GM18909 (cell line): ENCODE results near the gene LRRC32.

Source experiments
- ATAC-seq: cut with Tn5 transposase; IDR thresholded peaks from one replicate; pipeline ENCODE4 v1.9.1; 2021; ENCODE audit warnings: mild to moderate bottlenecking; ENCODE audit not compliant: unreplicated experiment, poor library complexity

LRRC32 gene

DNA sequence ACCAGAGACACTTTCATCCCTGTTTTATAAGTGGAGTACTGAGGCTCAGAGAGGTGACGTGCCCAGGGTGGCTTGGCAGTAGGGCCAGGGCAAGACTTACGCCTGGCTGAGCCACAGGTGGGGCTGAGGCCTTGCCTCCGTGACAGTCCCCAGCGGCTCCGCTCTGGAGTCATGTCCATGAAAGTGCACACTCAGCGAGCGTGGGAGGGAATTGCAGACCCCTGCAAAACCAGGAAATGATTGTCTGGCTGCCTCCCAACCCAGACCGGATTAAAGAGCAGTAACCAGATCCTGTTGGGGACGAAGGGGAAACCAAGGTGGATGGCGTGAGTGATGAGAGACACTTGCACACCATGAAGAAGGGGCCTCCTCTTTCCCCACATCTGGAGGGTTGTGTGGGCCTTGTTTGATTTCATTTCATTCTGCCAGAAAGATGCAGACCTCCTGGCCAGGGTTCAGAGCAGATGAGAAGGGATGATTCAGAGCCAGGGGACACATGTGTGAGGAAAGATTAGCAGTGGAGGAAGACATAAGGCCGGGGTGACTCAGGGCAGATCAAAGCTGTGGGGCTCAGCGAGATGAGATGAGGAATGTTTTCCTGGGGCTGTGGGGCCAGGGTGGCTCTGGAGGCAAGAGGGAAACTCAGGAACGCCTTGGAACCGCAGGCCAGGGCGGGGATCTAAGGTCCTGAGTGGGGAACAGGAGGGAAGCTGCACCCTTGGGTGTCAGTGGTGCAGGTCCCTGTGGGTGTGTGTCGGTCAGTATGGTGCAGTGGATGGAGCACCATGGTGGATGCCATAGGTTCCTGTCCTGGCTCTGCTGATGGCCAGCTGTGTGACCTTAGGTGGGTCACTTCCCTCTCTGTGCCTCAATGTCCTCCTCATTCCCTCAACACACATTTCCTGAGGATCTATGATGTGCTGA, 29.9 kb upstream of the LRRC32 start:
- no peak for ATAC-seq

DNA sequence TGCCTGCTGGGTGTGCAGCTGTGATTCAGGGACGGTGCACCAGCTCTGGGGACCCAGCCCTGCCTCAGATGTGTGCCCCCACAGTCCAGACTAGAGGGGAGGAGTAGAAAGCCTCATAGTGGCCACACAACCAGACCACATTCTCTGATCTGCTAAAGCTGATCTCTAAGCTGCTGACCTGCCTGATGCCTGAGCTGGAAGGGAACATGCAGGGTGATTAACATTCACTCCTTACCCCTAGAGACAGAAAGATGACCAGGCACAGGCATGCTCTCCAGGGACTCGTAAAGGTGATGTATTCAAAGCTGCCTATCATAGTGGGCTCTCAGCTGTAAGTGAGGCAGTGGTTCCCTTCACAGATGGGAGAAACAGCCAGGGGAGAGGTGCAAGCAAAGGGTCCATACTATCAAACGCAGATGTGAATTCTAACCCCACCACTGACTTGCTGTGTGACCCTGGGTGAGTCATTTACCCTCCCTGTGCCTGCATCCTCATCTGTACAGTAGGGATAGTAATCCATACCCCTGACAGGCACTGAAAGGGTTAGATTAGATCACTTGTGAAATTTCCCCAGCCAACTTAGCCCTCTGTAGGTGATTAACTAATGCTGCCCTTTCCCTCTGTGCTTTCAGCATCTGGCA, 29.0 kb upstream of the LRRC32 start:
- no peak for ATAC-seq

DNA sequence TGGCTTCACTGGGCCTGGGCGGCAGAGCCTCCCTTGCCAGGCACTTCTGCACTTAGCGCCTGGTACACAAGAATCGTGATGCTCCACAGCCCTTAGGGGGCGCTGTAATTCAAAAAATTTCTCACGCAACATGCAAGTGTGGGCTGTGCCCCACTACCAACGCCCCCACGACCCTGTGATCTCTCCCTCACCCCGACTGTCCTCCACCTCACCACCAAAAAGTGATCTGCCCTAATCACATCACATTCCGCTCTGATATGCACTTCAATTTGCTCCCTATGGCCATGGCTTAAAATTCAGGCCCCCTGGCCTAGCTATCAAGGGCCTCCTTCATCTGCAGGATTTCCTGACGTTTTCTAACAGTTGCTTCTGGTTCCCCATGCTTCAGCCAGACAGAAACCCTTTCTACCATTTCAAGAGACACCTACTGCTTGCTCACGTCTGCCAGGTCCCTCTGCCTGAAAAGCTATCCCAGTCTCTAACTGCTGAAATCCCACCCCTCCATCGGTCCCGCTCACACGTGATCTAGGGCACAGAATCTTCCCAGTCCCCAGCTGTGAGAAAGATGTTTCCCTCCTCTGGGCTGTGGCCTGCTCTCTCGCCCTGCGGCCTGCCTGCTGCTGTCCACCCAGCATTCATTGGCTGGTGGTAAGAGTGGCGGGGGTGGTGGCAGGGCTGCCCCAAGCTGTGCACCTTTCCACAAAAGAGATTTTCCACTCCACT, 27.9 kb upstream of the LRRC32 start:
- ATAC-seq, result no peak

DNA sequence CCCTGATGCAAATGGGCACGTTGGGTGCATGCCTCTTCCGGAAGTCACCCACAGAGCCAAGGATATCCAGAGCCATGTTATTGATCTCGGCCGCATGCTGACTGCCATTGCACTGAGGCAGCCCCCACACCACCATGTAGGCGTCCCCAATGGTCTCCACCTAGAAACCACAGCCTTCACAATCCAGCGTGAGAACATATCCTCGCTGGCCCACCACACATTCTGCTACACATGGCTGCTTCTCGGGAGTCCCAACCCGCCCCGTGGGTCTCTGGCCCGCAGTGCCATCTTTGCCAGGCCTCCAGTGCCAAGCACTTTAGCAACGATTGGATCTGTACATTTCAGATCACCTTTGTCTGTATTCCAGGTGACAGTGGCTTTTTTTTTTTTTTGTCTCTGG, 26.2 kb upstream of the LRRC32 start:
- no peak for ATAC-seq

DNA sequence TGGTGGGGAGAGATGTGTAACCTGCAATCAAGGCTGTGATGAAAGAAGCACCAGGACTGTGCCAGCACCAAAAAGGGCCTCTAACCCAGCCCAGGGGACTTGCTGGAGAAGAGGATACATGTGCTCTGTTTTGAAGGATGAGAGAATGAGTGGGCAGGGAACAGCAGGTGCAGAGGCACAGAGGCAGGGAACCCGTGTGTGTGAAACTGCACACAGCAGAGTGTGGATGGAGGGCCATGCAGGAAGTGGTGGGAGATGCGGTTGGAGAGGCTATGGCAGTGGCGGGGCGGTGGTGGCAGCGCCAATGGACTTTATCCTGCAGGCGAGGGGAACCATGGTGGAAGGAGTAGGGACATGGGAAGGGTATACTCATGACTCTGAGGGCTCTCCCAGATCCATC, 25.2 kb upstream of the LRRC32 start:
- no peak for ATAC-seq

DNA sequence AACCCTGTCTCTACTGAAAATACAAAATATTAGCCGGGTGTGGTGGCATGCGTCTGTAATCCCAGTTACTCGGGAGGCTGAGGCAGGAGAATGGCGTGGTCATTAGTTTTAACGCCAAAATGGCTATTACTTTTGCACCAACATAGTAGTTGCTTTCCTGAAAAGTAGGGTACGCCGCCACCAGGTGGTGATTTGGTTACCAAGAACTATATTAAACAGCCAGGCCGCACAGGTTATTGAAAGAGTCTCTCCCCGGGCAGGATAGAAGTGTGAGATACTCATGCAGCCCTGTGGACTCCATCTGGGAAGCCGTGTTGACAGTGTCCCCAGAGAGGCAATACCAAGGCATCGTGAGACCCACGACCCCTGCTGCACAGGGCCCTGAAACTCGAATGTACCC, 24.6 kb upstream of the LRRC32 start:
- no peak for ATAC-seq

DNA sequence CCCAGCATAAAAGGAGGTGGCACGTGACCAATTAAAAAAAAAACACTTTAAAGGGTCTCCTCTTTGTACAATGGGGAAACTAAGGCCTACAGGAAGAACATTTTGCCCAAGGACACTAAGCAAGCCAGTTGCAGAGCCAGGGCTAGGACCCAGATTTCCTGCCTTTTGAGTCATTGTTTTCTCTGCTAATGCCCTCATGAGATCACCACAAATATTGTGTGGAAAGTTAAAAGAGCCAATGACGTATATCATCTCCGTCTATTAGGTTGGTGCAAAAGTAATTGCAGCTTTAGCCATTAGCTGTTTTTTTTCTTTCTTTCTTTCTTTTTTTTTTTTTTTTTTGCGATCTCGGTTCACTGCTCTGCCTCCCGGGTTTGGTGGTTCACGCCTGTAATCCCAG, 24.1 kb upstream of the LRRC32 start:
- no peak for ATAC-seq

DNA sequence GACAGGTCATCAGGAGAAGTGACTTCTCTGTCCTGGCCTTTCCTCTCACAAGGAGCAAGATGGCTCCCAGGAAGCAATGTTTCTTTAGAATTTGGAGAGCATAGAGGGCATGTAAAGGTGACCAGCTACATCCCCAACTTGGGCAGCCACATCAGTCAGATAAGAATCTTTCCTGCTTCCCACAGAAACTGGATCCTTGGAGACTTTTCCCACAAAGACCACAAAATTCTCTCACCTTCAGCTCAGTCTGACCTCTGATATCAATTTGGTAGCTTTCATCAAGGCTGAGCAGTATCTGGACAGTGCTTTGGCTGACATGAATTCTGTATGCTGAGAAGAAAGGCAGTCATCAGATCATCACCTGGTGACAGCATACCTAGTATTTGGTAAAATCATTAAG, 23.3 kb upstream of the LRRC32 start:
- no peak for ATAC-seq

DNA sequence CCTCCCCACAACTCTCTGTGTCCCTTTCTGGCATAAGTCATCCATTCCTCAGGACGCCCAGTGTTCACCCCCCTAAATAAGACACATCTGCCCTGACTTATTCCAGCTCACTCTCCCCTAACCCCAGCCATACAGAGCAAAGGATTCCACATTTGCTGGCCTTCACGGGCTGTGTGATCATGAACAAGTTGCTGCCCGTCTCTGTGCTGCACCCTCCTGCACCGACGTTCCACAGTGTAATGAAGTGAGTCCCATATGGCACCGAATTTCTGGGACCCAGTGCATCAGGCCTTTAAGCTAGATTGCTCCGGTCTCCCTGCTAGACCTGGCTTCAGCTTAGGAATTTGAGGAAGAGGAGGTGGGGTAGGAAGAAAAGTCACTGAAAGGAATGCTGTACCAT, 22.4 kb upstream of the LRRC32 start:
- ATAC-seq, result no peak

DNA sequence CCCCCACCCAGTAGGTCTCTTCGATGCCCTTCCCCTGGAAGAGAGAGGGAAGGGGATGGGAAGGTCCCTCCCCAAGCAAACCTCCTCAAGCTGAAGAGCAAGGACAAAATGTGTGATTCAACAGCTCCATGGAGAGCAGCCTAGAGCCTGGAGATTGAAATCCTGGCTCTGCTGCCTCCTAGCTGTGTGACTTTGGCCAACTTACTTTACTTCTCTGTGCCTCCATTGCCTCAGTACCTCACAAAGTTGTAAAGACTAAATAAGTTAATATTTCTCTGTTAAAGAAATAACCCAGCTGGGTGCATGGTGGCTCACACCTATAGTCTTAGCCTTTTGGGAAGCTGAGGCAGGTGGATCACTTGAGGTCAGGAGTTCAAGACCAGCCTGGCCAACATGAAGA, 21.1 kb upstream of the LRRC32 start:
- ATAC-seq, result no peak

DNA sequence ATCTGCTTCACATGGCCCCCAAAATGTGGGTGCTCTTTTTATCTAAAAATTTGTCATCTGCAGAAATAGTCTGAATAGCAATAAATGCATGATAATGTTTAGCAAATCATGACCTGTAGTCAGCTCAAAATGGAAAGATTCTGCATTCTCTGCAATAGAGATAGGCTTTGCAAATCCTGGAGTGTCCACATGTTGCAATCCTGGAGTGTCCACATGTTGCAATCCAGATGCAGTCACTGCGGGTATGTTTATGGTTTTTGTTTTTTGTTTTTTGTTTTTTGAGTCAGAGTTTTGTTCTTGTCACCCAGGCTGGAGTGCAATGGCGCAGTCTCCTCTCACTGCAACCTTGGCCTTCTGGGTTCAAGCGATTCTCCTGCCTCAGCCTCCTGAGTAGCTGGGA, 20.2 kb upstream of the LRRC32 start:
- ATAC-seq, result no peak

DNA sequence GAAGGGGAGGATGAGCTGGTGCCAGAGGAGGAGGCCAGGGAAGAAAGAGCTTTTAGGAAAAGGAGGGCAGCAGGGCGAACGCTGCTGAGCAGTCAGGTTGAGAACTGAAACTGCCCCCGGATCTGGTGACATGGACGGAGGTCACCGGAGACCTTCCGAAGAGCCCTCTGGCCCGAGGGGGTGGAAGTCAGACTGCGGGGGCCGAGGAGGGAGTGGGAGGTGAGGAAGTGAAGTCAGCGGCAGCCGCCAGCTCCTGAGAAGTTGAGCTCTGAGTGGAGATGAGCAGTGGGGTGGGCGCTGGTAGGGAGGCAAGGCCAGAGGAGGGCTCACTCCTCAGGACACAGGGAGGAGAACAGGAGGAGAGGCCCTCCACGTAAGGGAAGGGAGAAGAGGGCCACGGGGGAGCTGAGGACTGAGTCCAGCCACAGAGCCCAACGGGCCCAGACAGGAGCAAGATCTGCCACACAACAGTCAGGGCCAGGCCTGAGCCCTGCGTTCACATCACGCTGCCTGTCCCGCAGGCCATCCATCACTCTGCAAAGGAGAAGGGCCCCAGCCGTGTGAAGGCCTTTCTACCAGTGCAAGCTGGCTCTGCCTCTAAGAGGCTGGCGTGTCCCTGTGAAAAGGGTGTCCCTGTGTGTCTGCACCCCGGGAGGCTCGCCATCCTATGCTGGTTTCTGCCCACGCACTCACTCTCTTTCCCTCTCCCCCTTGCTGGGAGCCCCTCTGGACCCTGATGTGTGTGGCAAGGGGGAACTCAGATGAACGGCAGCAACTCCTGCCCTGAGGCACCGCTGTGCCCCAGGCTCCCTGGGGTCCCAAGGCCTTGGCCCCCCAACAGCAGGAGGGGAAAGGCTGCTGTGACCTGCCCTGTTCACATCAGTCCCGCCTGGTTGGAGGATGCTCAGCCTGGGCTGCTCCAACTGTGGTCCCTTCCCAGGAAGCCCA, 19.0 kb upstream of the LRRC32 start:
- ATAC-seq, result no peak

DNA sequence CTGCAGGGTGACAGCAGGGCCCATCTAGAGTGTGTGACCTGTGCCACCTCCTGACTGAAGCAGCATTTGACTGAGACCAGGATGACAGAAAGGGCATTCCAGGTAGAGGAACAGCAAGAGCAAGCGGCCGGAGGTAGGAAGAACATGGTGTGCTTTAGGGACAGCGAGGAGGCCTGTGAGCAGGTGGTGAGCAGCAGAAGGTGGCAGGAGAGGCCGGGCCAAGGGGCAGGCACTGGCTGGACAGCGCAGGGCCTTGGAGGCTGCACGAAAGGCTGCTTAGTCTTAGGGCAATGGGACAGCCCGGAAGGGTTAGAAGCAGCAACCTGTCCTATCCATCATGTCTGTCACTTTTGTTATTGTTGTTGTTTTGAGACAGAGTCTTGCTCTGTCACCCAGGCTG, 17.6 kb upstream of the LRRC32 start:
- no peak for ATAC-seq

DNA sequence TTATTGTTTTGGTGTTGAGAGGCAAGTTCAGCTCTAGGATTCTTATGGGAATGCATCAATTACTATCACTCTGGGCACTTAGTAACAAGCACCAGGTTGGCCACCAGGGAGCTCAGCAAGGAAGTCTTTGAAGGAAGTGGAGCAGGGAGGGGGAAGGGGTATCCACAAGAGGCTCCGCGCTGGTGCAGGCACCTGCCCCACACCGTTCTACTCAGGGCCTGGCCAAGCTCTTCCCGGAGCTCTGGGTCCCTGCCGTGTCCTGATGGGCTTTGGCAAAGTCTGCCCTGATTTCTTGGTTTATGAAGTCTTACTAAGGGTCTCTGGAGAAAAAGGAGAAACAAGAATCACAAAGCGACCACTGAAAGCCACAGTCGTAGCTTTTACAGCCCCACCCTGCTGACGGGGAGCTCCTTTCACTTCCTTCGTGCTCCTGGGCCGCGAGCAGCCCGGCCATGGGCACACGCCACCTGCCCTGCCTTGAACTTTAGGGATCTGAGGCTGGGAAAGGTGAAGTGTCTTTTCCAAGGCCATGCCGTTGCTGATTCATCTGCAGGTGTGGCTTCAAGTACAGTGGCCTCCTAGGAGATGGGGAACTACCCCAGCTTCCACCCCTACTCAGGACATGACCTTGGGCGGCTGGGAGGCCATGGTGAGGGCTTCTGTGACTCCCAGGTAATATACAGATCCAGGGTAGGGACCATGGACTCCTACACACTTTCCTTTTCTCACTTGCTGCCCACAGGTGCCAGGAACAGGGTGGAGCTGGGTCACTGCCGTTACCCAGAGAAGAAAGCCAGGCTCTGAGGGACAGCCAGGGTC, 15.9 kb upstream of the LRRC32 start:
- ATAC-seq, result no peak

DNA sequence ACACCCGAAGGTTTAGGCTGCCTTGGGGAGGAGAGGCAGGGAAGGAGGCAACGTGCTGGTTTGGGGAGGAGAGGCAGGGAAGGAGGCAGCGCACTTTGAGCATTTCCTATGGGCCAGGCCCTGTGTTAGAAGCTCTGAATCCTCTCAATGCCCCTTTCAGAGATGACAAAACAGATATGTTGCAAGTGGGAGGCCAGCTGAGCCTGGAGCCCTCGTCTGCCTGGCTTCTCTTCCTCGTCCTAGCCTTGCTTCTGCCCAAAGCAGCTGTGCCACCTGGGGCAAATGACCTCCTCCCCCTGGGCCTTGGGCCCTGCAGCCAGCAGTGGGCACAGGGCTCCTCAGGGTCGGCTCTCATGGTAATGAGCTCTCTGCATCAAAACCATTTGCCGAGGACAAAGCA, 15.3 kb upstream of the LRRC32 start:
- no peak for ATAC-seq

DNA sequence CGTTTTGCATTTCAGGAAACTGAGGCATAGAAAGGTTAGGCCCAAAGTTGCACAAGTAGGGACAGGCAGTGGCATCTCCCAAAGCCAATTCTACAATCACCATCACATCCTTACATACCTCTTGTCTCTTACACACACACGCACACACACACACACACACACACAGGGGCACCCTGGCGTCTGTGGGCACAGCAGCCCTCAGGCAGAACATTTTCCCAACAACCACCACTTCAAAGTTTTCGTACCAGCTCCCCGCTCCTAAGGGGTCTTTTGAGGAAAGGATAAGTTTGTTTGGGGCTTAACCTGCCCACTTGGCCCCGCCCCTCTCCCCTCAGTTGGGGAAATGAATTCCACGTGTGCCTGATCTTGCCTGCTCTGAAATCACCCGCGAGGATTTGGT, 14.7 kb upstream of the LRRC32 start:
- ATAC-seq, result no peak

DNA sequence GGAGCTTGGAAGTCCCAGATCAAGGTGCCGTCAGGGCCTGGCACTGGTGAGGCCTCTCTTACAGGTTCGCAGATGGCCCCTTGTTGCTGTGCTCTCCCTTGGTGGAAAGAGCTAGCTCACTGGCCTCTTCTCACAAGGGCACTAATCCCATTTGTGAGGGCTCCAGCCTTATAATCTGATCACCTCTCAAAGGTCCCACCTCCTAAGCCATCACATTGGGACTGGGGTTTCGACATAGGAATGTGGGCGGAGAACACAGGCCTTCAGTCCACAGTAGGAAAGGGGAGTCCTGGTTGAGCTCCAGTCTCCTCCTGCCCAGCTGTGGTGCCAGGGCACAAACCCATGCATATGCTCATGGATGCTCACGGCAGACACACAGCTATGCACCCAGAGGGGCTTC, 14.0 kb upstream of the LRRC32 start:
- ATAC-seq, result no peak

DNA sequence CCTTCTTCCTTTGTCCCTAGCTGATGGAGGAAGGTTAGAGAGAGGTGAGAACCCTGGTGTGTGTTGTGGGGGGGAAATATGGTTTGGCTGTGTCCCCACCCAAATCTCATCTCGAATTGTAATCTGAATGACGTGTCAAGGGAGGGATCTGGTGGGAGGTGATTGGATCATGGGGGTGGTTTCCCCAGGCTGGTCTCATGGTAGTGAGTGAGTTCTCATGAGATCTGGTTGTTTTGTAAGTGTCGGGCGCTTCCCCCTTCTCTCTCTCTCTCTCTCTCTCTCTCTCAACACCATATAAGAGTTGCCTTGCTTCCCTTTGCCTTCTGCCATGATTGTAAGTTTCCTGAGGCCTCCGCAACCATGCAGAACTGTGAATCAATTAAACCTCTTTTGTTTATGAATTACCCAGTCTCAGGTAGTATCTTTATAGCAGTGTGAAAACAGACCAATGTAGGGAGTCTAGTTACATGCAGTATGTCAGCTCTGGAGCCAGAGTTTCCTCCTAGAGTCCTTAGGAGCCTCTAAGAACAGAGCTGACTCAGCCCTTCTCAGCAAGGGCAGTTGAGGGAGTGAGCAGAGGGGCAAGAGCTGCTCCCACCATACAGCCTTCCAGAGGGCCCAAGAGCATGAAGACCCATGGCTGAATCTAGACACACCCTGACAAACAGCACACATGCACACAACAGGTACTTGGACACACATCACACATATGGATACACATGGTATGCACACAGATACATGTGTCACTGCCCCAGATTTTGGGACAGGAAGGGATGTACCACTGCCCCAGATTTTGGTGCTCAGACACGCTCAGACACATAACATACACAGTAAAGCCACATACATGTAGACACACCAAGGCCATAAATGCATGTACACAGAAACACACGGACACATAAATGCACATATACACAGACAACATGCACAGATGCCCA, 12.9 kb upstream of the LRRC32 start:
- no peak for ATAC-seq
